Transverse colon (tissue), 4 donors: ENCODE data around the gene RLIM.

Experiments
- POLR2AphosphoS5 ChIP-seq, 3 donors: sonication (generic); formaldehyde crosslinking; IDR thresholded peaks; one replicate each; pipeline ENCODE4 v1.6.1; 2016; ENCODE audit warnings: antibody characterized with exemption in 3 of 3
- TF ChIP-seq, protein P1 (sequence below), 5 experiments: fragments of 200-600 bp in 3 of 5; fragments of 450-650 bp in 2 of 5; sonication (generic) in 3 of 5; IDR thresholded peaks; 1 replicate in 2 of 5; 2 replicates in 3 of 5; pipeline ENCODE4 v1.5.1; 2016 to 2017; ENCODE audit warnings: antibody characterized with exemption in 5 of 5, inconsistent platforms in 3 of 5, mild to moderate bottlenecking in 2 of 5, moderate library complexity in 1 of 5

DNA sequence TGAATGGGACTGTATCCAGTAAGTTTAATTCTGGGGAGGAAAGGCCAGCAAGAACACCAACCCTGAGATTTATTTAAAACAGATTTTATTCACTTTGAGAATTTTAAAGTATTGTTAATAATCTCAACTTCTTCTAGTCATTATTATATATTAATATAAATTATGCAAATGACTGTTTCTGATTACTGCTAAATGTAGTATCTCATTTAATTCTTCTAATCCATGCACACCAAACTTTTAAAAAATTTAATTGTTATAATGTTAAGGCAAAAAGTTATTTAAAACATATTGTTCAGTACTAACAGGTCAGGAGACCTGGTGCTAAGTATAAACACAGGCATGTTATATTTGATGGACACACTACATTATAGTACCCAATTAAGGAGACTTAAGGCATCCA lies 8.1 kb downstream of the RLIM start:
- TF ChIP-seq, protein P1, sequence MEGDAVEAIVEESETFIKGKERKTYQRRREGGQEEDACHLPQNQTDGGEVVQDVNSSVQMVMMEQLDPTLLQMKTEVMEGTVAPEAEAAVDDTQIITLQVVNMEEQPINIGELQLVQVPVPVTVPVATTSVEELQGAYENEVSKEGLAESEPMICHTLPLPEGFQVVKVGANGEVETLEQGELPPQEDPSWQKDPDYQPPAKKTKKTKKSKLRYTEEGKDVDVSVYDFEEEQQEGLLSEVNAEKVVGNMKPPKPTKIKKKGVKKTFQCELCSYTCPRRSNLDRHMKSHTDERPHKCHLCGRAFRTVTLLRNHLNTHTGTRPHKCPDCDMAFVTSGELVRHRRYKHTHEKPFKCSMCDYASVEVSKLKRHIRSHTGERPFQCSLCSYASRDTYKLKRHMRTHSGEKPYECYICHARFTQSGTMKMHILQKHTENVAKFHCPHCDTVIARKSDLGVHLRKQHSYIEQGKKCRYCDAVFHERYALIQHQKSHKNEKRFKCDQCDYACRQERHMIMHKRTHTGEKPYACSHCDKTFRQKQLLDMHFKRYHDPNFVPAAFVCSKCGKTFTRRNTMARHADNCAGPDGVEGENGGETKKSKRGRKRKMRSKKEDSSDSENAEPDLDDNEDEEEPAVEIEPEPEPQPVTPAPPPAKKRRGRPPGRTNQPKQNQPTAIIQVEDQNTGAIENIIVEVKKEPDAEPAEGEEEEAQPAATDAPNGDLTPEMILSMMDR (IDR thresholded peaks at IDR 0.05): no peak
- no peak for TF ChIP-seq POLR2AphosphoS5 (IDR thresholded peaks at IDR 0.05)
